HepG2 (cell line): Measurements from ENCODE around the gene TSNAXIP1. TPM values are rescaled to one million over a fixed set of nuclear protein-coding genes. Genes with fewer than 3 reads are reported as not detected.
A peak's percentile ranks its signal among the peaks of the same experiment; 100 is the strongest.

ENCODE experiments used
- ATAC-seq: fragments of 200-7000 bp; cut with Tn5 transposase; 3 replicates; pipeline ENCODE4 v1.9.1; 2020; ENCODE audit warnings: mild to moderate bottlenecking, moderate library complexity
- BruUV-seq: library from RNA; stranded (reverse); fragments of 400-500 nt; replicated peaks from 2 replicates; lab custom pipeline; 2021; lab: Mats Ljungman, UMichigan
- CTCF ChIA-PET: fragments of 300-600 bp; formaldehyde crosslinking; extraction: SDS; loops from one replicate; lab custom pipeline; 2021; ENCODE audit warnings: low total read pairs, inconsistent platforms, low intra/inter-chr PET ratio; lab: Yijun Ruan, JAX
- POLR2A ChIA-PET: fragments of 350-600 bp; sonication (Branson Sonifier 250); formaldehyde crosslinking; loops from one replicate; lab custom pipeline; 2020; ENCODE audit warnings: antibody characterized with exemption, inconsistent platforms; lab: Yijun Ruan, JAX
- DNase-seq: peaks from one replicate; pipeline ENCODE4 v3.0.0-alpha.2; 2015; ENCODE audit warnings: low spot score
- FAIRE-seq: peaks from 3 replicates; lab custom pipeline; 2011; peaks lifted over from hg19 to GRCh38; lab: Jason Lieb, UNC
- H2AFZ ChIP-seq: one replicate; pipeline ENCODE4 v1.6.1; 2011; ENCODE audit warnings: low read length, inconsistent platforms
- H3K27ac ChIP-seq: fragments of 300-600 bp; 3 replicates; pipeline ENCODE4 v1.8.0; 2011; ENCODE audit warnings: mixed run types, mild to moderate bottlenecking, mixed read lengths, low read length, inconsistent platforms; ENCODE audit not compliant: insufficient read depth; ENCODE audit errors: extremely low read length
- H3K27me3 ChIP-seq, 2 experiments: fragments of 200-600 bp in 1 of 2; 2 replicates in 1 of 2; 3 replicates in 1 of 2; pipeline versions ENCODE4 v1.6.0 to v1.8.0; 2011; ENCODE audit warnings: low read length in 2 of 2, mild to moderate bottlenecking in 2 of 2, moderate library complexity in 2 of 2, inconsistent platforms in 1 of 2; ENCODE audit not compliant: insufficient read depth in 2 of 2, control insufficient read depth in 1 of 2
- H3K36me3 ChIP-seq, 2 experiments: fragments of 200-600 bp in 1 of 2; replicated peaks in 1 of 2; 2 replicates in 1 of 2; 3 replicates in 1 of 2; pipeline versions ENCODE4 v1.5.1 to v1.8.0; 2011; ENCODE audit warnings: low read length in 2 of 2, inconsistent platforms in 1 of 2; ENCODE audit not compliant: insufficient read depth in 2 of 2, control insufficient read depth in 1 of 2
- H3K4me1 ChIP-seq: 2 replicates; pipeline ENCODE4 v1.5.1; 2012; ENCODE audit warnings: low read length, inconsistent platforms; ENCODE audit not compliant: insufficient read depth
- H3K4me2 ChIP-seq: 2 replicates; pipeline ENCODE4 v1.6.0; 2011; ENCODE audit warnings: low read depth, low read length, inconsistent platforms
- H3K4me3 ChIP-seq, 3 experiments: fragments of 200-600 bp in 1 of 3; sonication (generic), shearing (Covaris generic) in 1 of 3; replicated peaks in 1 of 3; 2 replicates each; pipeline ENCODE4 v1.5.1; 2011 to 2016; ENCODE audit warnings: low read length in 3 of 3, inconsistent platforms in 2 of 3, low read depth in 2 of 3, mild to moderate bottlenecking in 2 of 3, control low read depth in 1 of 3, mixed read lengths in 1 of 3; ENCODE audit not compliant: insufficient read depth in 1 of 3
- H3K79me2 ChIP-seq: one replicate; pipeline ENCODE4 v1.6.1; 2011; ENCODE audit warnings: low read length, inconsistent platforms; ENCODE audit not compliant: insufficient read depth
- H3K9ac ChIP-seq: 2 replicates; pipeline ENCODE4 v1.6.0; 2011; ENCODE audit warnings: mild to moderate bottlenecking, low read depth, low read length, inconsistent platforms; ENCODE audit not compliant: insufficient read depth
- H3K9me3 ChIP-seq: 2 replicates; pipeline ENCODE4 v1.5.1; 2012; ENCODE audit warnings: mild to moderate bottlenecking, low read length
- H4K20me1 ChIP-seq: 2 replicates; pipeline ENCODE4 v1.6.0; 2011; ENCODE audit warnings: inconsistent platforms, mild to moderate bottlenecking, low read length, moderate library complexity; ENCODE audit not compliant: insufficient read depth
- CREM ChIP-seq, 2 experiments: sonication (generic) in 1 of 2; formaldehyde crosslinking in 1 of 2; IDR thresholded peaks; 2 replicates each; pipeline versions ENCODE4 v1.4.0 to v1.6.1; 2016 to 2020; ENCODE audit warnings: antibody characterized with exemption in 1 of 2, mild to moderate bottlenecking in 1 of 2, missing genetic modification reagents in 1 of 2
- CSRNP2 ChIP-seq: sonication (generic); formaldehyde crosslinking; conservative IDR thresholded peaks from 2 replicates; pipeline ENCODE4 v1.8.0; 2022; ENCODE audit warnings: low read depth, missing genetic modification reagents
- HMG20A ChIP-seq: IDR thresholded peaks from 2 replicates; pipeline ENCODE4 v1.6.1; 2016; ENCODE audit warnings: borderline replicate concordance
- IRF9 ChIP-seq: sonication (generic); formaldehyde crosslinking; IDR thresholded peaks from 2 replicates; pipeline ENCODE4 v1.8.0; 2022; ENCODE audit warnings: missing genetic modification reagents, mild to moderate bottlenecking, borderline replicate concordance
- MTERF4 ChIP-seq: sonication (generic); formaldehyde crosslinking; IDR thresholded peaks from 2 replicates; pipeline ENCODE4 v1.8.0; 2023; ENCODE audit warnings: mild to moderate bottlenecking, missing genetic modification reagents
- MXD3 ChIP-seq: IDR thresholded peaks from 2 replicates; pipeline ENCODE4 v1.6.1; 2016; ENCODE audit warnings: mild to moderate bottlenecking, missing biosample characterization, missing genetic modification reagents
- PLRG1 ChIP-seq: fragments of 450-650 bp; conservative IDR thresholded peaks from 2 replicates; pipeline ENCODE4 v1.6.1; 2016
- SP140L ChIP-seq: sonication (generic); formaldehyde crosslinking; IDR thresholded peaks from 2 replicates; pipeline ENCODE4 v1.4.0; 2020; ENCODE audit warnings: missing genetic modification reagents, borderline replicate concordance
- XRCC5 ChIP-seq: fragments of 200-400 bp; formaldehyde crosslinking; optimal IDR thresholded peaks from 2 replicates; pipeline ENCODE3; 2017; ENCODE audit warnings: mild to moderate bottlenecking, low read length
- ZC3H13 ChIP-seq: sonication (generic); formaldehyde crosslinking; IDR thresholded peaks from 2 replicates; pipeline ENCODE4 v1.8.1; 2023; ENCODE audit warnings: mild to moderate bottlenecking, missing genetic modification reagents, moderate library complexity
- ZFP82 ChIP-seq: sonication (generic); formaldehyde crosslinking; IDR thresholded peaks from 2 replicates; pipeline ENCODE4 v1.5.1; 2020; ENCODE audit warnings: mild to moderate bottlenecking, missing genetic modification reagents, borderline replicate concordance
- ZFY ChIP-seq: sonication (generic); formaldehyde crosslinking; IDR thresholded peaks from 2 replicates; pipeline ENCODE4 v1.4.0; 2020; ENCODE audit warnings: missing genetic modification reagents
- ZNF142 ChIP-seq: sonication (generic); formaldehyde crosslinking; IDR thresholded peaks from 2 replicates; pipeline ENCODE4 v1.4.0; 2020; ENCODE audit warnings: missing genetic modification reagents
- WGBS: methylation state at CpG from one replicate; pipeline ENCODE4 v1.1.6; 2017; ENCODE audit warnings: low lambda C conversion rate; 5-methylcytosine and 5-hydroxymethylcytosine counted together
- in situ Hi-C: cut with HindIII; loops from 2 replicates; pipeline ENCODE4 v1.10.0; 2017; ENCODE audit warnings: low pct_unique_long_range_greater_than_20kb; ENCODE audit not compliant: extremely low pct_ligation_motif_present
- intact Hi-C: fragments of 100-400 bp; cut with micrococcal nuclease; formaldehyde crosslinking; loops from one replicate; pipeline ENCODE4 v1.10.0; 2022; ENCODE audit not compliant: unreplicated experiment
- polyA plus RNA-seq, 8 experiments: library from polyadenylated mRNA; depleted of rRNA in 3 of 8; stranded (reverse) in 7 of 8; unstranded in 1 of 8; fragments of >200 nt; fragmentation: Illumina TruSeq in 4 of 8; extraction: Trizol in 4 of 8; gene quantifications; 2 replicates each; pipeline versions ENCODE4 v1.2.1 to v1.2.3, GENCODE V29; 2011 to 2016; ENCODE audit warnings: low read depth in 4 of 8, missing spikeins in 1 of 8, mixed read lengths in 1 of 8; ENCODE audit not compliant: insufficient read depth in 1 of 8
- total RNA-seq, 5 experiments: library from RNA; depleted of rRNA; stranded (reverse); fragments of >200 nt; fragmentation: Illumina TruSeq; extraction: Trizol; gene quantifications; 2 replicates each; pipeline ENCODE4 v1.2.3, GENCODE V29; 2016; ENCODE audit warnings: low read depth in 1 of 5

The TSNAXIP1 gene
- total and polyA plus RNA-seq, 2 of the 13 experiments (the other 11 are each of a cell fraction or from before 2014, with no cell fraction given), result 0.37 to 0.86 TPM

- no peak for FAIRE-seq
- CTCF ChIA-PET, result no interaction called here
- ATAC-seq, result peak; percentile 41
- Histone ChIP-seq H3K4me3 (peak overlapping the region in 1 of 3 experiments; percentile 35; a peak in 2 of 6 replicates), H3K27ac (peak overlapping the region; percentile 89), H3K79me2 (peaks cover 92% of the 10 kb centered on the region), H3K9ac (peak overlapping the region; percentile 68), H3K4me1 (peaks cover 64% of the 10 kb centered on the region), H3K4me2 (peak overlapping the region; percentile 65), H4K20me1 (peaks cover 61% of the 10 kb centered on the region), H2AFZ (no peak overlapping the region), H3K9me3 (no peaks in the 10 kb centered on the region), H3K36me3 (peaks cover 10 to 30% of the 10 kb centered on the region in 2 experiments; a peak in 4 of 5 replicates), H3K27me3 (no peaks in the 10 kb centered on the region)
- 46% methylated on average over 5 of the region's 5 CpGs for WGBS
- in situ Hi-C loops (no loop called here), intact Hi-C loops (loop anchor here (1.0 kb wide), 1 partner anchor 11 kb away; the partner anchor contains the start of gene NUTF2)
- POLR2A ChIA-PET, result interaction anchor here (0.8 to 3.3 kb wide), 9 partner anchors 9 to 87 kb away, joined by 3 to 21 read pairs (median 6); partner anchors contain the start of genes CENPT, EDC4, LCAT and NUTF2
- DNase-seq, result no peak
- BruUV-seq, result no TSS peak
- TF ChIP-seq CREM (IDR thresholded peaks at IDR 0.05) (peak; percentile 21; the same call in 1 of the 2 replicates), CREM (CRISPR knock-in tag; IDR thresholded peaks at IDR 0.05) (no peak), MXD3 (CRISPR knock-in tag) (peak; percentile 50; the same call in 1 of the 2 replicates), ZC3H13 (CRISPR knock-in tag) (no peak), CSRNP2 (CRISPR knock-in tag) (no peak), ZNF142 (no peak), XRCC5 (peak; percentile 18), MTERF4 (CRISPR knock-in tag) (no peak), ZFP82 (no peak), SP140L (CRISPR knock-in tag) (no peak), IRF9 (CRISPR knock-in tag) (no peak), ZFY (CRISPR knock-in tag) (0 out of 2 replicates have a peak, but pooled peaks have one; percentile 9), HMG20A (CRISPR knock-in tag) (no peak), PLRG1 (no peak)
These were observed 50.3 kb downstream of the TSNAXIP1 start for GRCh38 chr16:67856927-67857546.
